ENCODE data around the gene UBXN10.

Gene UBXN10

GRCh38 chr1:20185834-20186782, at the start of gene UBXN10, which contains the start of gene PLA2G2C:
TSS of gene UBXN10 (plus strand) at chr1:20186096. CDS start at chr1:20190562, 4,466 bp downstream.
TSS of gene PLA2G2C (minus strand) at chr1:20186518. CDS start at chr1:20177363, 9,155 bp downstream.
- peak; percentile 81 for DNase-seq

GRCh38 chr1:20136249-20136648, 49.6 kb upstream of the UBXN10 start:
- peak; percentile 4 for DNase-seq

GRCh38 chr1:20137055-20137454, 48.8 kb upstream of the UBXN10 start:
- peak; percentile 36 for DNase-seq

GRCh38 chr1:20137604-20138003, 48.3 kb upstream of the UBXN10 start:
- DNase-seq: peak; percentile 16

- DNase-seq: peak; percentile 24
These were observed 47.5 kb upstream of the UBXN10 start for GRCh38 chr1:20138346-20138745.

GRCh38 chr1:20138961-20139550, 46.8 kb upstream of the UBXN10 start, which contains the start of gene PLA2G2F:
TSS of gene PLA2G2F (plus strand) at chr1:20139323. CDS start at chr1:20139428, 105 bp downstream.
- DNase-seq: peak; percentile 50

- peak; percentile 39 for DNase-seq
These were observed 45.9 kb upstream of the UBXN10 start for GRCh38 chr1:20139776-20140612.

- peak; percentile 48 for DNase-seq
These were observed 44.9 kb upstream of the UBXN10 start for GRCh38 chr1:20141001-20141400.

GRCh38 chr1:20141466-20141865, 44.4 kb upstream of the UBXN10 start:
- DNase-seq: peak; percentile 54

GRCh38 chr1:20142001-20142710, 43.7 kb upstream of the UBXN10 start:
- peak; percentile 51 for DNase-seq

GRCh38 chr1:20143318-20143717, 42.6 kb upstream of the UBXN10 start:
- DNase-seq: no peak

- no peak for DNase-seq
These were observed 41.9 kb upstream of the UBXN10 start for GRCh38 chr1:20143734-20144565.

- DNase-seq: no peak
These were observed 37.9 kb upstream of the UBXN10 start for GRCh38 chr1:20147846-20148570.

GRCh38 chr1:20148571-20149500, 37.1 kb upstream of the UBXN10 start:
- no peak for DNase-seq

GRCh38 chr1:20149601-20150325, 36.1 kb upstream of the UBXN10 start:
- no peak for DNase-seq

GRCh38 chr1:20150326-20150705, 35.6 kb upstream of the UBXN10 start:
- DNase-seq: no peak

GRCh38 chr1:20150969-20151368, 34.9 kb upstream of the UBXN10 start:
- DNase-seq: no peak

GRCh38 chr1:20151906-20152598, 33.8 kb upstream of the UBXN10 start:
- DNase-seq: peak; percentile 91
